ENCODE results near the gene SEPTIN12. TPM values are rescaled to one million over a fixed set of nuclear protein-coding genes. Genes with fewer than 3 reads are reported as not detected.

The SEPTIN12 gene
- not detected for total RNA-seq (2021; fragmentation: NEBNext Ultra II Directional; extraction: Animal tissue kit (Norgen Biotek cat#: 25700))
- long read RNA-seq: 0 reads

GRCh38 chr16:4787627-4788482, at the start of gene SEPTIN12:
TSS of gene SEPTIN12 (minus strand) at chr16:4788345. CDS start at chr16:4787645, 700 bp downstream.
- no peaks in the 10 kb centered on the region for H3K4me1 Mint-ChIP-seq (ENCODE audit: low read depth)
- no peak for DNase-seq
- TF ChIP-seq CTCF (IDR thresholded peaks at IDR 0.05): no peak
- no peaks in the 10 kb centered on the region for H3K36me3 Mint-ChIP-seq (ENCODE audit: low read depth)
- H3K27ac Mint-ChIP-seq: no peak within 1 kb of the TSS
- no peak within 1 kb of the TSS for H3K4me3 Mint-ChIP-seq
- H3K9me3 Mint-ChIP-seq: no peaks in the 10 kb centered on the region
- no peaks in the 10 kb centered on the region; the same call in 1 of the 2 replicates for H3K27me3 Mint-ChIP-seq (ENCODE audit: insufficient read depth)

- Mint-ChIP-seq H3K27ac (no peak overlapping the region), H3K4me3 (no peak overlapping the region), H3K36me3 (ENCODE audit: low read depth) (peaks cover 27% of the 10 kb centered on the region), H3K9me3 (no peaks in the 10 kb centered on the region), H3K4me1 (ENCODE audit: low read depth) (no peaks in the 10 kb centered on the region), H3K27me3 (ENCODE audit: insufficient read depth) (no peaks in the 10 kb centered on the region)
- no peak for DNase-seq
- TF ChIP-seq CTCF (IDR thresholded peaks at IDR 0.05): no peak
Observed at GRCh38 chr16:4836727-4837126, 48.6 kb upstream of the SEPTIN12 start.

- no peaks in the 10 kb centered on the region; the same call in 1 of the 2 replicates for H3K27me3 Mint-ChIP-seq (ENCODE audit: insufficient read depth)
- no peaks in the 10 kb centered on the region for H3K9me3 Mint-ChIP-seq
- no peak overlapping the region; the same call in 1 of the 2 replicates for H3K27ac Mint-ChIP-seq
- H3K4me1 Mint-ChIP-seq (ENCODE audit: low read depth): peaks cover 4% of the 10 kb centered on the region; the same call in 1 of the 2 replicates
- H3K4me3 Mint-ChIP-seq: no peak overlapping the region
- no peak for TF ChIP-seq CTCF (IDR thresholded peaks at IDR 0.05)
- H3K36me3 Mint-ChIP-seq (ENCODE audit: low read depth): peaks cover 28% of the 10 kb centered on the region
- no peak for DNase-seq
Observed at GRCh38 chr16:4833584-4833983, 45.4 kb upstream of the SEPTIN12 start.

- Mint-ChIP-seq H3K4me3 (no peak overlapping the region), H3K9me3 (no peaks in the 10 kb centered on the region), H3K4me1 (ENCODE audit: low read depth) (peaks cover 4% of the 10 kb centered on the region; the same call in 1 of the 2 replicates), H3K36me3 (ENCODE audit: low read depth) (peaks cover 28% of the 10 kb centered on the region), H3K27me3 (ENCODE audit: insufficient read depth) (no peaks in the 10 kb centered on the region; the same call in 1 of the 2 replicates), H3K27ac (peak overlapping the region; percentile 26; the same call in 1 of the 2 replicates)
- TF ChIP-seq CTCF (IDR thresholded peaks at IDR 0.05): no peak
- no peak for DNase-seq
Observed at GRCh38 chr16:4832698-4833343, 44.7 kb upstream of the SEPTIN12 start.

- Mint-ChIP-seq H3K27ac (no peak overlapping the region), H3K27me3 (ENCODE audit: insufficient read depth) (no peaks in the 10 kb centered on the region; the same call in 1 of the 2 replicates), H3K36me3 (ENCODE audit: low read depth) (peaks cover 26% of the 10 kb centered on the region), H3K4me1 (ENCODE audit: low read depth) (peaks cover 4% of the 10 kb centered on the region; the same call in 1 of the 2 replicates), H3K9me3 (no peaks in the 10 kb centered on the region), H3K4me3 (no peak overlapping the region)
- no peak for DNase-seq
- no peak for TF ChIP-seq CTCF (IDR thresholded peaks at IDR 0.05)
Observed at GRCh38 chr16:4831616-4832015, 43.5 kb upstream of the SEPTIN12 start.
